Measurements from ENCODE around the gene STK39.

DNA sequence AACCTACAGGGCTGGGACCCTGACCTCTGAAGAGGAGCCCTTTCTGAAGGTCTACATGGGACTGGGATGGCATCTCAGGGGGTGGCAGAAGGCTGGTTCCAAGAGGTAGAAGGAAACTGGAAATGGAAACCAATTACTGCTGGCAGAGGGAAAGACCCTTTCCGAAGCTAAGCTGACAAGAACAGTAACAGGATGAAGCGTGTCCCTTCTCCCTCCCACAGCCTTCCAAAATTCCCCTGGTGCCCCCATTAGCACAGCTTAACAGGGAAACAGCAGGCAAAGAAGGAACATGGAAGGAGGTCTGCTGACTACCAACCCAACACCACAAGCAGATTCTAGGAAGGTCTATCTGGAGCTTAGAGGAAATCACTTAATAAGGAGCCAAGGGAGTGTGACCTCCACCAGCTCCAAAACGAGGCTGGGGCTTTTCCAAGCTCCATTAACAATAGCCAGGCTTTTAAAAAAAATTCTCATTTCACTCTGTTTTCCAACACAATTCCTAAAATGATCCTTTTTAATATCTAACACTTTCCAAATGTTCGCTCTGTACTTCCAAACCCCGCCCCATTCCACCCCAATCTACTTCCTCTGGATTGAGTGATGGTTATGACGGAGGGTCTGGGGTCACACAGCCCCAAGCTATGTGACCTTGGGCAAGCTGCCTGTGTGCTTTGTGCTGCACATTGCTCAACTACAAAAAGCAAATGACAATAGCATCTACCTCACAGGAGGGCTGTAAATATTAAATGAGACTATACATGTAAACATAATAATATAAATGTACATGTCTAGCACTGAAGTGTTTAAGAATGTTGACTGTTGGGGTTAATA is 55.2 kb downstream of the STK39 start:
- no peak for TF ChIP-seq GATA2 (IDR thresholded peaks at IDR 0.05; ENCODE audit: low read depth, low read length)
- TF ChIP-seq GATA3 (IDR thresholded peaks at IDR 0.05; ENCODE audit: low read depth, low read length): no peak

Data from SH-SY5Y (cell line).